ENCODE results near the gene S1PR3. TPM values are rescaled to one million over a fixed set of nuclear protein-coding genes. Genes with fewer than 3 reads are reported as not detected.

Gene S1PR3
- total RNA-seq, 8 experiments from 2014 or later, result 0.54 to 117 (median 4.2) TPM

DNA sequence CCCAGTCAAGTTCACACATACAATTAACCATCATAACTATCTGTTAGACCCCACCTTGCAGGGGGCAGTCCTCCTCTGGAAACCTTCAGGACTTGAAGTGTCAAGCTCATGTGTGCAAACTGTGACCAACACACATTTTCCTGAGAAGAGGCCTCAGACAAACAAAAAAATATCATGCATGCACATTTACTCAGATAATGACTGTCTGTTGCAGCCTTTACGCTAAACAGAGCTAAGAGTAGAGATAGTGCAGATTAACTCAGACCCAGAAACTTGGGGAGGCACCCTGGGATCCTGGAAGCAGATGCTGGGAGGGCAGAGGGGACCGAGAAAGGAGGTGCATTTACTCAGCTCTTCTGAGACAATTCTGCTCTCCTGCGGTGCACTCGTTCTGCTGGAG, 3.6 kb upstream of the S1PR3 start:
- H3K4me1 ChIP-seq (replicated peaks in 1 of 2), result peaks cover 7 to 8% of the 10 kb centered on the region in 2 donors
- 20 to 100% (median 67%) methylated on average over 1 to 4 of the region's 4 CpGs; no CpG with 5 or more reads in 3 of the 10 experiments for WGBS, 10 experiments
- in situ Hi-C loops (cut with MboI; ENCODE audit: low pct_unique_long_range_greater_than_20kb in 2 of 9, low sequenced_read_pairs in 9 of 9, unreplicated experiment in 9 of 9), result loop anchor here in 4 of 9 experiments (25.0 kb wide), 4 partner anchors 150 to 1300 kb away; no protein-coding TSS in a partner anchor

DNA sequence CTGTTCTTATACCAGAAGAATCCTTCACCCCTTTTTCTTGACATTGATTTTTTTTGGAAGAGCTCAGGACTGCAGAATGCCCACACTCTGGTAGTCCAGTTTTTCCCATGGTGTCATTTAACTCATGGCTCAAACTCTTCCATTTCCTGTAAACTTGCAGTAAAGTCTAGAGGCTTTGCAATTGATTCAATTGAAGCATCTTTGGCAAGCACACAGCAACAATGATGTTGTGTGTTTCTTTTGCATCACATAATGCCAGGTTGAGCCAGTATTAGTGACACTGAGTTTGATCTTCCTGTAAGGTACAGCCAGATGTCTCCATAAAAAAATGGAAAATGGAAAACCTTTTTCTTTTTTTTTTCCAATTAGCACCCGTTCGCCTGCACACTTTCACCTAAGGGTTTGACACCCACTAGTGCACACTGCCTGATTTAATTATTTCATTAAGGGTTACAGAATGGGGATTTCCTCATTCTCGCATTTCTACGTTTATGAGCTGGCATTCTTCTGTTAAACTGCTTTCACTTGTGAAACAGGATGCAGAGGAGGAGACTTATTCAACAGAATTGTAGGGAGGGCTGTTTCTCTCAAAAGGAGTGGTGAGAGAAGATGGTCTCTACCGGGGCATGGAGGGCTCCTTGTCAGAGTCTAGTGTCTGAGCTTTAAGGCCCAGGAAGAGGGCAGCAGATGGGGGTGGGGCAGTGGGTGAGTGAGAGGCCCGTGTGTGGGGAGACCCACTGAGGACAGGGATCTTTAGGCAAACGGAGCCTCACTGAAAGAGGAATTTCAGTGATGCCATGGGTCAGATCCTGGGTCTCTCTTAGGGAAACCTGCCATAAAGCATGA, 2.2 kb upstream of the S1PR3 start:
- in situ Hi-C loops (cut with MboI; ENCODE audit: low pct_unique_long_range_greater_than_20kb in 2 of 9, low sequenced_read_pairs in 9 of 9, unreplicated experiment in 9 of 9), result loop anchor here in 4 of 9 experiments (25.0 kb wide), 4 partner anchors 152 to 1302 kb away; no protein-coding TSS in a partner anchor
- peaks cover 7 to 8% of the 10 kb centered on the region in 2 donors for H3K4me1 ChIP-seq (replicated peaks in 1 of 2)
- H3K27ac ChIP-seq, result no peak overlapping the region
- H3K4me3 ChIP-seq, result no peak overlapping the region
- ATAC-seq (replicated peaks in 6 of 8), result peak in 1 of 8 experiments; percentile 11
- WGBS, 10 experiments, result 3 to 100% (median 73%) methylated on average over 1 to 5 of the region's 7 CpGs; no CpG with 5 or more reads in 2 of the 10 experiments

More for the DNA sequence above, 3.6 kb upstream of the S1PR3 start:
- Histone ChIP-seq H3K4me3 (no peak overlapping the region), H3K27ac (no peak overlapping the region)
- ATAC-seq (replicated peaks in 6 of 8), result no peak

DNA sequence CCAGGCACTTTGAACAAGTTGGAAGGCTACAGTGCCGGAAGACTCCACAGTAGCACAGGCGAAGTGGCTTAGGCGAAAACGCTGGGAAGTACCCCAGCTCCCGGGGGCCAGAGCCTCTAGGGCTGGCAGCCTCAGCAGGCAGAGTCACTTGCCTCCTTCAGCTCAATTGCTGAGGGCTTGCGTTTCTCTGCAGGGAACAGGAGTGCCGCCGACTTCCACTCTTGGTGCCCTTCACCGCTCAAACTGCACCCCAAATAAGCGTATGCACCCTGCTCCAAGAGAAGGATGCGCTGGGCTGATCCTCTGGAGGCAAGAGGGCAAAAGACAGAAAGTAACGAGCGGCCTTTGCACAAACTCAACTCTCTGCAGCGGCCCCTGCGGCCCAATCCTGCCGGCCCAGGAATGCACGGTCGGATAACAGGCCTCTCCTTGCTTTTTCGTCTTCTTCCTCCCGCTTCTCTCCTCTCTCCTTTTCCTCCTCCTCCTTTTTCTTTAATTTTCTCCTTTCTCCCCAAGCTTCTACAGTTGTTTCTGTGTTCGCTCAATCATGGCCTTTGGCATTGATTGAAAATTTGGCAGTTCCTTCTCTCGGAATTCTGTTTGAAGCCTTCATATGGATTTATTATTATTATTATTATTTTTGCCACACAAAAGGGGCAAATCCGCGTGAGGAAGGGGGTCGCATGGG, 1.1 kb upstream of the S1PR3 start:
- Histone ChIP-seq H3K4me1 (replicated peaks in 1 of 2) (peaks cover 7 to 8% of the 10 kb centered on the region in 2 donors), H3K4me3 (peak overlapping the region in 2 of 5 donors; percentile 48 to 61), H3K27ac (no peak overlapping the region)
- in situ Hi-C loops (cut with MboI; ENCODE audit: low pct_unique_long_range_greater_than_20kb in 2 of 9, low sequenced_read_pairs in 9 of 9, unreplicated experiment in 9 of 9), result loop anchor here in 4 of 9 experiments (25.0 kb wide), 4 partner anchors 153 to 1303 kb away; no protein-coding TSS in a partner anchor
- WGBS, 10 experiments, result 41 to 96% (median 69%) methylated on average over 7 to 19 of the region's 25 CpGs
- no peak for ATAC-seq (replicated peaks in 6 of 8)

DNA sequence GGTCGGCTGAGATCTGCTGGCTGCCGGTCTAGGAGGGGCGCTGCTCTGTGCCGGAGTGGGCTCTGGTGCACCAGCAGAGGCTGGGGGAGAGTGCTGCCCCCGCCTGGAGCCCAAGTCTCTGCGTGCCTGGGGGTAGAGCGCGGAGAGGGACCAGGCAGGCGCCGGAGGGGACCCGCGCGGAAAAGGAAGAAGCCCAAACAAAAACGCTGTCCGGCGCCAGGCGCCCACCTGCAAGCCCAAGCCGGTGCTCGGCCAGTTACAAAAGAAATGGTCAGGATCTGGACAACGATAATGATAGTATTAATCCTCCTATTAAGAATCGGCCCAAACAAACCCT, 571 bp upstream of the S1PR3 start:
- Histone ChIP-seq H3K4me1 (replicated peaks in 1 of 2) (peaks cover 7 to 8% of the 10 kb centered on the region in 2 donors), H3K4me3 (peak overlapping the region; percentile 32 to 61 (median 47)), H3K27ac (no peak overlapping the region)
- in situ Hi-C loops (cut with MboI; ENCODE audit: low pct_unique_long_range_greater_than_20kb in 2 of 9, low sequenced_read_pairs in 9 of 9, unreplicated experiment in 9 of 9), result loop anchor here in 4 of 9 experiments (25.0 kb wide), 4 partner anchors 153 to 1303 kb away; no protein-coding TSS in a partner anchor
- WGBS, 10 experiments, result 0 to 87% (median 21%) methylated on average over 1 to 11 of the region's 21 CpGs; no CpG with 5 or more reads in 2 of the 10 experiments
- ATAC-seq (replicated peaks in 6 of 8), result peak in 5 of 8 experiments; percentile 49 to 66 (median 57)

DNA sequence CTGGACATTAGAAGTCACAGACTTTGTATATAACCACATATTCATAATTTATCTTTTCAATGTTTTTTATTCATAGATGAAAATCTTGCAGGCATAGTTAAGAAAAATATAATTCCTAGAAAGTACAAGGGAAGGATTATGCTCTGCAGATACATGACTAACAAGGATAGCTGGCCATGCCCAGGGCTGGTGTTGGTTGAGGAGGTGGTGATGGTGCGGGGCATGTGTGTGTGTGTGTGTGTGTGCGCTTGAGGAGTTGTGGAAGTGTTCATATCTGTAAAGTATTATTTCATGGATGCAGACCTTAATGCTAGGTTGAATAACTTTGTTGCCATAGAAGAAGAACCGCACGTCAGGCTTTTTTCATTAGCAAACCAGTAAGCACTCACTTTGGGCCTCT, 1.3 kb downstream of the S1PR3 start:
- no peak for ATAC-seq (replicated peaks in 6 of 8)
- peak overlapping the region in 1 of 5 donors; percentile 47 for H3K4me3 ChIP-seq
- WGBS, 10 experiments, result 60 to 100% (median 84%) methylated on average over 2 to 4 of the region's 4 CpGs; no CpG with 5 or more reads in 4 of the 10 experiments
- H3K4me1 ChIP-seq (replicated peaks in 1 of 2), result peaks cover 7 to 8% of the 10 kb centered on the region in 2 donors
- in situ Hi-C loops (cut with MboI; ENCODE audit: low pct_unique_long_range_greater_than_20kb in 2 of 9, low sequenced_read_pairs in 9 of 9, unreplicated experiment in 9 of 9), result loop anchor here in 4 of 9 experiments (25.0 kb wide), 4 partner anchors 155 to 1305 kb away; no protein-coding TSS in a partner anchor
- no peak overlapping the region for H3K27ac ChIP-seq

DNA sequence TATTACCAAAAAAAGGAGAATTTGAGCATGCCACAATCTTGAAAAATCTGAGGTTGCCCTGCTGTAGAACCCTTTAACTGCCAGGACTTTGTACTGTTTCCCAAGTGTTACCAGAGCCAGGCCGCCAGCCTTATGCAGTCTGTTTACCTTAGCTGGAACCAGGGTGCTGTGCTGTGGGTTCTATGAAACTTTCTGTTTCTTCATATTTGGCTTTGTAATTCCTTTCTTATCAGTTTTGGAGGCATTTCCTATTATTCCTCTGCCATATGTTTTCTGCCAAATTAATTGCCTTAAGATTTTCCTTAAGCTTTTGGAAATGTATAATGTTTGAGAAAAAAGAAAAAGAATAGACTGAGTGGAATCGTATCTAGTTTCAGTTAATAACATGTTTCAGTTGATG, 2.1 kb downstream of the S1PR3 start:
- no peak overlapping the region for H3K27ac ChIP-seq
- 71 to 100% (median 92%) methylated on average over 1 to 2 of the region's 2 CpGs; no CpG with 5 or more reads in 1 of the 10 experiments for WGBS, 10 experiments
- in situ Hi-C loops (cut with MboI; ENCODE audit: low pct_unique_long_range_greater_than_20kb in 2 of 9, low sequenced_read_pairs in 9 of 9, unreplicated experiment in 9 of 9), result loop anchor here in 4 of 9 experiments (25.0 kb wide), 4 partner anchors 156 to 1306 kb away; no protein-coding TSS in a partner anchor
- no peak for ATAC-seq (replicated peaks in 6 of 8)
- H3K4me1 ChIP-seq (replicated peaks in 1 of 2), result peaks cover 7 to 8% of the 10 kb centered on the region in 2 donors
- H3K4me3 ChIP-seq, result no peak overlapping the region

DNA sequence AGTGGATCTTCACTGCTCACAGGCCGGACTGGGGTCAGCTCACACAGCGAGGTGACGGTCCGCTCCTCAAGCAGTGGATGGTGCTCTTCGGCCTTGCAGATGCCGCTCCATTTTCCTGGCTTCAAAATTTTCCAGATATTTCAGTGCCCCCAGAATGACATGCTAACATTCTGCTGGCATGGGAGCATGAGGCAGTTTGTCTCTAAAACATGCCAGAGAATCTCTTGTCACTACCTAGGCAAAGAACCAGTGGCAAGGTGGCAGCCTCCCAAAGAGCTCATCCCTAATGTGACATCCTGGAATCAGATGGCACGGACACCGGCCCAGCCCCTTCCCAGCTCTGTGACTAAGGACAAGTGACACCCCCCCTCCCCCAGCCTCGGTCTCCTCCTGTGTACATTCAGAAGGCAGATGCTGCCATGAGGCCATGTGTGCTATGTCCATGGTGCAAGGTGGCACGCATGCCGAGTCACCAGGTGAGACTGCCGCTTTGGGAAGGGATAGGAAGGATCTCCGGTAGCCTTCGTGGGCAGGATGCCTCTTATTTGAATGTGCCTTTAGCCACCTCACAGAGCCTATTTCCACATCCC, 2.7 kb downstream of the S1PR3 start:
- ATAC-seq (replicated peaks in 6 of 8), result no peak
- in situ Hi-C loops (cut with MboI; ENCODE audit: low pct_unique_long_range_greater_than_20kb in 2 of 9, low sequenced_read_pairs in 9 of 9, unreplicated experiment in 9 of 9), result loop anchor here in 4 of 9 experiments (25.0 kb wide), 4 partner anchors 157 to 1307 kb away; no protein-coding TSS in a partner anchor
- no peak overlapping the region for H3K27ac ChIP-seq
- H3K4me3 ChIP-seq, result no peak overlapping the region
- whole genome bisulfite sequencing, 10 experiments, result 80 to 100% (median 100%) methylated on average over 1 to 9 of the region's 14 CpGs; no CpG with 5 or more reads in 2 of the 10 experiments
- H3K4me1 ChIP-seq (replicated peaks in 1 of 2), result peaks cover 12% of the 10 kb centered on the region in 2 donors

DNA sequence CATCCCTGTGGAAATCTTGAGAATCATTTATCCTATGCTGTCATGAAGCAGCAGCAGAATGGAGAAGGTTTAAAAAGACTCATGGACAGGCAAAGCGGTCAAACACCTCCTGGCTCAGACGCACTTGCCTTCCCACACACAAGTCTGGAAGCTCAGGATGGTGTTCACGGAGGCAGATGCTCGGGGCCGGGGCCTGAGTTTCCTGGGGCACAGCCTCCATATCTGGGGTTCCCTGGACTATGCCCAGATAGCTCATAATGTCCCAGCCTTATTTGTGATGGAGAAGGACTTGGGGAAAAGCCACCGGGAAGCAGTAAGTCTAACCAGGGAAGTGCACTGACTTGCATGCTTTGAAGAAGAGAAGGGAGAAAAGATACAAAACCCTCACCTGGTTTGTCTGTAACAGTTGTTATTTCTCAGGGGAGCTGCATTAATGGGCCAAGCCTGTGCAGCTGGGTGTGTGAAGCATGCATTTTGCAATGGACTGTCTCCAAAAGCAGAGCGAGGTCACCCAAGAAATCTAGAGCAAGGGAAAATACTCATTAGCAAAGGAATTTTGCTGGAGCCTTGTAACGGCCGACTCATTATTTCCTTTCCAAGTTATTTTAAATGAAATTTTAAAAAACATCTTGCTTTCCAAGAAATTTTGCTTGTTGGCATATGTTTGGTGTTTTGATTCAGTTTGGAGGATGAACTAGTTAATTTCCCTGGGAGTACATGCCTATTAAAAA, 3.4 kb downstream of the S1PR3 start:
- Histone ChIP-seq H3K4me3 (no peak overlapping the region), H3K4me1 (replicated peaks in 1 of 2) (peaks cover 16 to 17% of the 10 kb centered on the region in 2 donors), H3K27ac (no peak overlapping the region)
- ATAC-seq (replicated peaks in 6 of 8), result peak in 1 of 8 experiments; percentile 10
- in situ Hi-C loops (cut with MboI; ENCODE audit: low pct_unique_long_range_greater_than_20kb in 2 of 9, low sequenced_read_pairs in 9 of 9, unreplicated experiment in 9 of 9), result loop anchor here in 4 of 9 experiments (25.0 kb wide), 4 partner anchors 157 to 1307 kb away; no protein-coding TSS in a partner anchor
- 3 to 100% (median 74%) methylated on average over 1 to 6 of the region's 9 CpGs for WGBS, 10 experiments

DNA sequence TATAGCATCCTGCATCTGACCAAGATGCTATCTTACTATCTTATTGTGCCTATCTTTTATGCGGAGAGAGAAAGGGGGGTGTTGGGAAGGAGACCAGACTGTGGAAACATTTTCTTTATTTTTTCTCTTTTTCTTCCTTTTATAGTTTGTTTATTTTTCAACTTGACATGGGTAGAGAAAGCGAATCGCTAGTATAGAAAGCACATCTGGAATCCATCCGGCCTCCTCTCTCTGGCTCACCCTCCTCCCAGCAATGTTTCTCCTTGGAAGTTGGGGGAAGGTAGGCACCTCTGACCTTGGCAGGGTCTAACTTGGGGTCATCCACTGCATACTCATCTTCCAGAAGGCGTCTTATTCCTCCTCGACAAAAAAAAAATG, 3.9 kb downstream of the S1PR3 start:
- 42 to 100% (median 90%) methylated on average over 2 to 6 of the region's 6 CpGs; no CpG with 5 or more reads in 1 of the 10 experiments for WGBS, 10 experiments
- in situ Hi-C loops (cut with MboI; ENCODE audit: low pct_unique_long_range_greater_than_20kb in 2 of 9, low sequenced_read_pairs in 9 of 9, unreplicated experiment in 9 of 9), result loop anchor here in 4 of 9 experiments (25.0 kb wide), 4 partner anchors 158 to 1308 kb away; no protein-coding TSS in a partner anchor
- no peak overlapping the region for H3K4me3 ChIP-seq
- H3K27ac ChIP-seq, result no peak overlapping the region
- ATAC-seq (replicated peaks in 6 of 8), result no peak
- peaks cover 16 to 17% of the 10 kb centered on the region in 2 donors for H3K4me1 ChIP-seq (replicated peaks in 1 of 2)

DNA sequence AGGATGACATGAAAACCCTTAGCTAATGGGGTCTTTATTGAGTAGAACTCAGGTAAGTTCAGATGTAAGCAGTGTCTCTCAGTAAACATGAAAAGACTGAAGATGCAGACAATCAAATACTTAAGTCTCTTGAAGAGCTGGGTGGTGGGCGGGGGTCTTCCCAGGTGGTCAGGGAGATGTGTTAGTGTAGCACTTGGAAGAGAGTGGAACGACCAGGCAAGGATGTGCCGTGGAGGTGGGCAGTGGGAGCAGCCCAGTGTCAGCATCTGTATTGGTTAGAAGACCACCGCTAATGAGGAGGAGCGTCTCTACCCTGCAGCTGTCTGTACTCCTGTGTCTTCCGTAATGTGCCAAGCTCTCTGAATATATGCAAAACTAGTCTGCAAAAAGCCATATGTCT, 4.4 kb downstream of the S1PR3 start:
- H3K27ac ChIP-seq, result no peak overlapping the region
- H3K4me3 ChIP-seq, result no peak overlapping the region
- H3K4me1 ChIP-seq (replicated peaks in 1 of 2), result peaks cover 16 to 18% of the 10 kb centered on the region in 2 donors
- 75 to 100% (median 89%) methylated on average over 1 to 5 of the region's 6 CpGs; no CpG with 5 or more reads in 4 of the 10 experiments for WGBS, 10 experiments
- ATAC-seq (replicated peaks in 6 of 8), result no peak
- in situ Hi-C loops (cut with MboI; ENCODE audit: low pct_unique_long_range_greater_than_20kb in 2 of 9, low sequenced_read_pairs in 9 of 9, unreplicated experiment in 9 of 9), result loop anchor here in 4 of 9 experiments (25.0 kb wide), 4 partner anchors 158 to 1308 kb away; no protein-coding TSS in a partner anchor

DNA sequence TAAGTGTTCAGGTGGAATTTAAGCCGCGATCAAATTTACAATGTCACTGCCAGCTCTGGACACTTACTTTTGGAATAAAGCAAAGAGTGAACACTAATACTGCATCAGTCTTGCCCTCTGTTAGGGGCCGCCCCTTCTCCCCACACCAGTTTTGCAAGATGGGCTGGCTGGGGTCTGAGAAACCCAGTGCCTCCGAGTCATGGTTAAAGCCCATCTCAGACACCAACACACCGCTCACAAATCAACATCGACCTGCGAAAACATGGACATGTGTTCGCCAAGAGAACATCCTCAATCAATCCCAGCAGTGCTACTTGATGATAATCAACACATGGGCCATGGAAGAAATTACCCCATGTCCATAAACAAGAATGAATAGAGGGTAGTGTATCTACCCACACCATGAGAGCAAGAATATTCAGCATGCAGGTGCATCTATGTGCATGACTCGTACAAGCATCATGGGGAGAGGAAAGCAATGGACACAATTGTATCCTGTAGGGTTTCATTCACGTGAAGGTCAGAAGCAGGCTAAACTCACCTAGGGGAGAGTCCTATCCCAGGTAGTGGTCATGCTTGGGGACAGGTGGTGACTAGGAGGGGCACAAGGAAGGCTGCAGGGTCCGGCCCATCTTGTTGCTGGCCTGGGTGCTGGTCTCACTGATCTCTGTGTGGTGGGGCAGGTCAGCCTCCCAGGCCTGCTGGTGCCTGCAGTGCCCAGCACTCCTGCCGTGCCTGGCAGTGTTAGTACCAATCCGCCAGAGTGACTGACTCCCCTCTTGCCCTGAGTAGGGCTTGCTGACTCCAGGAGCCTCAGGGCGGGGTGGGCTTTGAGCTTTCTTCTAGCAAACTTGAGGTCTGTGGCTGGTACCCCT, 5.0 kb downstream of the S1PR3 start:
- no peak for ATAC-seq (replicated peaks in 6 of 8)
- 63 to 100% (median 93%) methylated on average over 1 to 5 of the region's 14 CpGs; no CpG with 5 or more reads in 4 of the 10 experiments for WGBS, 10 experiments
- H3K4me1 ChIP-seq (replicated peaks in 1 of 2), result peaks cover 20 to 21% of the 10 kb centered on the region in 2 donors
- H3K4me3 ChIP-seq, result no peak overlapping the region
- no peak overlapping the region for H3K27ac ChIP-seq
- in situ Hi-C loops (cut with MboI; ENCODE audit: low pct_unique_long_range_greater_than_20kb in 2 of 9, low sequenced_read_pairs in 9 of 9, unreplicated experiment in 9 of 9), result loop anchor here in 4 of 9 experiments (25.0 kb wide), 4 partner anchors 159 to 1309 kb away; no protein-coding TSS in a partner anchor

All from motor neuron (in vitro differentiated cells).